GM12878 (cell line): ENCODE measurements around the gene UBAC2. TPM values are rescaled to one million over a fixed set of nuclear protein-coding genes. Genes with fewer than 3 reads are reported as not detected.

Experiments used
- DPF2 ChIP-seq: fragments of 450-650 bp; IDR thresholded peaks from 2 replicates; pipeline ENCODE4 v1.6.1; 2017; ENCODE audit warnings: mild to moderate bottlenecking
- EED ChIP-seq: sonication (generic); IDR thresholded peaks from 2 replicates; pipeline ENCODE4 v1.6.1; 2016; ENCODE audit warnings: antibody characterized with exemption, low read depth
- IKZF1 ChIP-seq: fragments of 450-650 bp; conservative IDR thresholded peaks from 2 replicates; pipeline ENCODE4 v1.6.1; 2017; ENCODE audit warnings: antibody characterized with exemption, mild to moderate bottlenecking
- IKZF2 ChIP-seq, 2 experiments: fragments of 450-650 bp; IDR thresholded peaks; 2 replicates each; pipeline ENCODE4 v1.6.1; 2017; ENCODE audit warnings: mild to moderate bottlenecking in 2 of 2, moderate library complexity in 2 of 2
- KLF5 ChIP-seq: fragments of 450-650 bp; IDR thresholded peaks from 2 replicates; pipeline ENCODE4 v1.6.1; 2014; ENCODE audit warnings: mild to moderate bottlenecking; ENCODE audit not compliant: partially characterized antibody
- MTA2 ChIP-seq: fragments of 450-650 bp; IDR thresholded peaks from 2 replicates; pipeline ENCODE4 v1.6.1; 2016; ENCODE audit warnings: low read depth, mild to moderate bottlenecking, moderate library complexity
- NBN ChIP-seq: fragments of 450-650 bp; IDR thresholded peaks from 2 replicates; pipeline ENCODE4 v1.6.1; 2016
- NKRF ChIP-seq: fragments of 450-650 bp; conservative IDR thresholded peaks from 2 replicates; pipeline ENCODE4 v1.6.1; 2017; ENCODE audit warnings: mild to moderate bottlenecking, moderate library complexity
- NR2F1 ChIP-seq: fragments of 450-650 bp; conservative IDR thresholded peaks from 2 replicates; pipeline ENCODE4 v1.6.1; 2017; ENCODE audit warnings: mild to moderate bottlenecking
- POLR2AphosphoS2 ChIP-seq: IDR thresholded peaks from 2 replicates; pipeline ENCODE4 v1.6.1; 2011; ENCODE audit warnings: low read depth, mild to moderate bottlenecking, low read length, improper control_type of control experiment, moderate library complexity
- RB1 ChIP-seq: fragments of 450-650 bp; formaldehyde crosslinking; IDR thresholded peaks from 2 replicates; pipeline ENCODE4 v1.6.1; 2017; ENCODE audit warnings: mild to moderate bottlenecking, borderline replicate concordance
- RELB ChIP-seq: fragments of 450-650 bp; IDR thresholded peaks from 2 replicates; pipeline ENCODE4 v1.6.1; 2017; ENCODE audit warnings: low read depth, mild to moderate bottlenecking, moderate library complexity
- SMAD1 ChIP-seq: fragments of 450-650 bp; IDR thresholded peaks from 2 replicates; pipeline ENCODE4 v1.6.1; 2018; ENCODE audit warnings: mild to moderate bottlenecking, low read depth; ENCODE audit not compliant: partially characterized antibody
- SRF ChIP-seq, 2 experiments: IDR thresholded peaks; 2 replicates each; pipeline ENCODE4 v1.6.1; 2011; ENCODE audit warnings: low read depth in 2 of 2, low read length in 2 of 2, mild to moderate bottlenecking in 1 of 2, moderate library complexity in 1 of 2
- STAT3 ChIP-seq: IDR thresholded peaks from 2 replicates; pipeline ENCODE4 v1.6.1; 2011; ENCODE audit warnings: low read depth, low read length, improper control_type of control experiment
- SUPT20H ChIP-seq: IDR thresholded peaks from 2 replicates; pipeline ENCODE4 v1.6.1; 2011; ENCODE audit warnings: low read depth, mild to moderate bottlenecking, low read length, moderate library complexity, borderline replicate concordance; ENCODE audit not compliant: control insufficient read depth
- TAF1 ChIP-seq: IDR thresholded peaks from 2 replicates; pipeline ENCODE4 v1.6.1; 2011; ENCODE audit warnings: mild to moderate bottlenecking, low read depth, low read length, borderline replicate concordance
- ZBED1 ChIP-seq: IDR thresholded peaks from 2 replicates; pipeline ENCODE4 v1.6.1; 2016; ENCODE audit warnings: borderline replicate concordance
- ZNF592 ChIP-seq: fragments of 450-650 bp; IDR thresholded peaks from 2 replicates; pipeline ENCODE4 v1.6.1; 2017; ENCODE audit warnings: mild to moderate bottlenecking, moderate library complexity
- polyA plus RNA-seq, 11 experiments: library from polyadenylated mRNA; depleted of rRNA in 4 of 11; unstranded in 6 of 11; stranded (reverse) in 5 of 11; fragments of >200 nt; fragmentation: Nextera tagmentation in 4 of 11; fragmentation: Illumina TruSeq in 1 of 11; extraction: Ambion mirVana in 4 of 11; extraction: Trizol in 1 of 11; gene quantifications; 1 replicate in 1 of 11; 2 replicates in 10 of 11; pipeline versions ENCODE4 v1.2.1 to v1.2.3, GENCODE V29; 2011 to 2016; ENCODE audit warnings: inconsistent platforms in 2 of 11, missing spikeins in 2 of 11, low read depth in 1 of 11
- total RNA-seq, 4 experiments: library from RNA; depleted of rRNA in 3 of 4; stranded (reverse); fragments of >200 nt in 3 of 4; fragmentation: Illumina TruSeq in 1 of 4; extraction: Trizol in 1 of 4; gene quantifications; 2 replicates each; pipeline versions ENCODE4 v1.2.1 to v1.2.3, GENCODE V29; 2013 to 2021
- TF ChIP-seq, protein P1 (sequence below): fragments of 450-650 bp; IDR thresholded peaks from 2 replicates; pipeline ENCODE4 v1.6.1; 2017; ENCODE audit warnings: borderline replicate concordance
- TF ChIP-seq, protein P2 (sequence below): fragments of 450-650 bp; IDR thresholded peaks from 2 replicates; pipeline ENCODE4 v1.6.1; 2016; ENCODE audit warnings: mild to moderate bottlenecking

Gene UBAC2
- total and polyA plus RNA-seq, 10 of the 15 experiments (the other 5 are each of a cell fraction or from before 2014, with no cell fraction given), result 3.0 to 54.6 (median 17.4) TPM

- no peak for TF ChIP-seq ZNF592
- TF ChIP-seq, protein P1, sequence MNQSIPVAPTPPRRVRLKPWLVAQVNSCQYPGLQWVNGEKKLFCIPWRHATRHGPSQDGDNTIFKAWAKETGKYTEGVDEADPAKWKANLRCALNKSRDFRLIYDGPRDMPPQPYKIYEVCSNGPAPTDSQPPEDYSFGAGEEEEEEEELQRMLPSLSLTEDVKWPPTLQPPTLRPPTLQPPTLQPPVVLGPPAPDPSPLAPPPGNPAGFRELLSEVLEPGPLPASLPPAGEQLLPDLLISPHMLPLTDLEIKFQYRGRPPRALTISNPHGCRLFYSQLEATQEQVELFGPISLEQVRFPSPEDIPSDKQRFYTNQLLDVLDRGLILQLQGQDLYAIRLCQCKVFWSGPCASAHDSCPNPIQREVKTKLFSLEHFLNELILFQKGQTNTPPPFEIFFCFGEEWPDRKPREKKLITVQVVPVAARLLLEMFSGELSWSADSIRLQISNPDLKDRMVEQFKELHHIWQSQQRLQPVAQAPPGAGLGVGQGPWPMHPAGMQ, result no peak
- TF ChIP-seq IKZF1, result no peak
- peak; percentile 87 for TF ChIP-seq RELB
- peak in 1 of 2 experiments; percentile 12; a peak in 1 of 4 replicates for TF ChIP-seq IKZF2 (IDR thresholded peaks at IDR 0.05)
- TF ChIP-seq, protein P2, sequence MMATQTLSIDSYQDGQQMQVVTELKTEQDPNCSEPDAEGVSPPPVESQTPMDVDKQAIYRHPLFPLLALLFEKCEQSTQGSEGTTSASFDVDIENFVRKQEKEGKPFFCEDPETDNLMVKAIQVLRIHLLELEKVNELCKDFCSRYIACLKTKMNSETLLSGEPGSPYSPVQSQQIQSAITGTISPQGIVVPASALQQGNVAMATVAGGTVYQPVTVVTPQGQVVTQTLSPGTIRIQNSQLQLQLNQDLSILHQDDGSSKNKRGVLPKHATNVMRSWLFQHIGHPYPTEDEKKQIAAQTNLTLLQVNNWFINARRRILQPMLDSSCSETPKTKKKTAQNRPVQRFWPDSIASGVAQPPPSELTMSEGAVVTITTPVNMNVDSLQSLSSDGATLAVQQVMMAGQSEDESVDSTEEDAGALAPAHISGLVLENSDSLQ, result no peak
- TF ChIP-seq SRF (IDR thresholded peaks at IDR 0.05; ENCODE audit: low read depth in 2 of 2, low read length in 2 of 2), result peak; percentile 54 to 92
- TF ChIP-seq POLR2AphosphoS2, result peak; percentile 80
- no peak; the same call in 1 of the 2 replicates for TF ChIP-seq RB1
- no peak; the same call in 1 of the 2 replicates for TF ChIP-seq EED
- no peak for TF ChIP-seq DPF2
- no peak; the same call in 1 of the 2 replicates for TF ChIP-seq NKRF
- TF ChIP-seq KLF5, result no peak
- TF ChIP-seq NR2F1, result 0 out of 2 replicates have a peak, but pooled peaks have one; percentile 3
- TF ChIP-seq SMAD1, result peak; percentile 97
- no peak for TF ChIP-seq SUPT20H
- TF ChIP-seq STAT3, result 0 out of 2 replicates have a peak, but pooled peaks have one; percentile 64
- peak; percentile 69; the same call in 1 of the 2 replicates for TF ChIP-seq ZBED1
- peak; percentile 67; the same call in 1 of the 2 replicates for TF ChIP-seq MTA2
- TF ChIP-seq TAF1, result peak; percentile 92
- peak; percentile 48; the same call in 1 of the 2 replicates for TF ChIP-seq NBN
These were observed 106.6 kb downstream of the UBAC2 start, which contains the start of gene GPR183 (continued) for GRCh38 chr13:99307247-99307646.
